GM19193 (cell line): ENCODE measurements around the gene USP36.

Source experiments
- POLR2A ChIP-seq: IDR thresholded peaks from 4 replicates; pipeline ENCODE4 v1.6.1; 2011; ENCODE audit not compliant: insufficient read depth, insufficient read length; ENCODE audit errors: extremely low read depth

USP36 gene

GRCh38 chr17:78829477-78829876 lies 11.1 kb downstream of the USP36 start:
- TF ChIP-seq POLR2A, result no peak

- TF ChIP-seq POLR2A, result no peak
Observed at GRCh38 chr17:78828470-78829185, 12.0 kb downstream of the USP36 start.

- TF ChIP-seq POLR2A, result no peak
Observed at GRCh38 chr17:78826836-78827509, 13.6 kb downstream of the USP36 start.

GRCh38 chr17:78826421-78826820 lies 14.2 kb downstream of the USP36 start:
- no peak for TF ChIP-seq POLR2A

GRCh38 chr17:78825696-78826095 lies 14.9 kb downstream of the USP36 start:
- no peak for TF ChIP-seq POLR2A

GRCh38 chr17:78824240-78824639 lies 16.4 kb downstream of the USP36 start:
- TF ChIP-seq POLR2A, result no peak

- TF ChIP-seq POLR2A, result no peak
Observed at GRCh38 chr17:78823282-78824046, 17.1 kb downstream of the USP36 start.

GRCh38 chr17:78822552-78822951 lies 18.1 kb downstream of the USP36 start:
- TF ChIP-seq POLR2A, result no peak

GRCh38 chr17:78821961-78822360 lies 18.7 kb downstream of the USP36 start:
- no peak for TF ChIP-seq POLR2A

GRCh38 chr17:78820841-78821240 lies 19.8 kb downstream of the USP36 start:
- TF ChIP-seq POLR2A, result no peak

- TF ChIP-seq POLR2A, result no peak
Observed at GRCh38 chr17:78819806-78820792, 20.5 kb downstream of the USP36 start.

- TF ChIP-seq POLR2A, result no peak
Observed at GRCh38 chr17:78819402-78819801, 21.2 kb downstream of the USP36 start.

GRCh38 chr17:78818932-78819331 lies 21.7 kb downstream of the USP36 start:
- TF ChIP-seq POLR2A, result no peak

GRCh38 chr17:78818152-78818846 lies 22.3 kb downstream of the USP36 start:
- no peak for TF ChIP-seq POLR2A
